RWPE2 (cell line): ENCODE measurements around the gene DLX4.

Experiments used
- ATAC-seq: fragments of 200-7000 bp; cut with Tn5 transposase; 3 replicates; pipeline ENCODE4 v1.9.1; 2021; ENCODE audit warnings: low read depth
- DNase-seq: peaks from one replicate; pipeline ENCODE4 v3.0.0-alpha.2; 2020; ENCODE audit warnings: low spot score
- H3K27ac ChIP-seq: fragments of 450-650 bp; 2 replicates; pipeline ENCODE4 v1.5.1; 2017; ENCODE audit warnings: mild to moderate bottlenecking; ENCODE audit not compliant: poor library complexity, severe bottlenecking
- H3K27me3 ChIP-seq: fragments of 250-450 bp; sonication (Bioruptor Pico); 2 replicates; pipeline ENCODE4 v1.5.1; 2021; ENCODE audit warnings: mild to moderate bottlenecking, moderate library complexity; ENCODE audit not compliant: insufficient read depth, poor library complexity, severe bottlenecking
- H3K36me3 ChIP-seq: fragments of 250-450 bp; sonication (Bioruptor Pico); 2 replicates; pipeline ENCODE4 v1.5.1; 2020; ENCODE audit warnings: low read depth, mild to moderate bottlenecking, moderate library complexity
- H3K4me1 ChIP-seq: fragments of 250-450 bp; sonication (Bioruptor Pico); 2 replicates; pipeline ENCODE4 v1.5.1; 2021; ENCODE audit warnings: mild to moderate bottlenecking, moderate library complexity; ENCODE audit not compliant: insufficient read depth, poor library complexity, severe bottlenecking
- H3K4me3 ChIP-seq: fragments of 250-450 bp; sonication (Bioruptor Pico); 2 replicates; pipeline ENCODE4 v1.5.1; 2021; ENCODE audit warnings: mild to moderate bottlenecking, moderate library complexity; ENCODE audit not compliant: severe bottlenecking
- H3K9me3 ChIP-seq: fragments of 250-450 bp; sonication (Bioruptor Pico); 2 replicates; pipeline ENCODE4 v1.5.1; 2021; ENCODE audit warnings: mild to moderate bottlenecking, moderate library complexity; ENCODE audit not compliant: severe bottlenecking
- TF ChIP-seq, protein P1 (sequence below): fragments of 450-650 bp; IDR thresholded peaks from one replicate; pipeline ENCODE4 v1.5.1; 2017; ENCODE audit warnings: mild to moderate bottlenecking, moderate library complexity; ENCODE audit not compliant: poor library complexity, severe bottlenecking

Gene DLX4

DNA sequence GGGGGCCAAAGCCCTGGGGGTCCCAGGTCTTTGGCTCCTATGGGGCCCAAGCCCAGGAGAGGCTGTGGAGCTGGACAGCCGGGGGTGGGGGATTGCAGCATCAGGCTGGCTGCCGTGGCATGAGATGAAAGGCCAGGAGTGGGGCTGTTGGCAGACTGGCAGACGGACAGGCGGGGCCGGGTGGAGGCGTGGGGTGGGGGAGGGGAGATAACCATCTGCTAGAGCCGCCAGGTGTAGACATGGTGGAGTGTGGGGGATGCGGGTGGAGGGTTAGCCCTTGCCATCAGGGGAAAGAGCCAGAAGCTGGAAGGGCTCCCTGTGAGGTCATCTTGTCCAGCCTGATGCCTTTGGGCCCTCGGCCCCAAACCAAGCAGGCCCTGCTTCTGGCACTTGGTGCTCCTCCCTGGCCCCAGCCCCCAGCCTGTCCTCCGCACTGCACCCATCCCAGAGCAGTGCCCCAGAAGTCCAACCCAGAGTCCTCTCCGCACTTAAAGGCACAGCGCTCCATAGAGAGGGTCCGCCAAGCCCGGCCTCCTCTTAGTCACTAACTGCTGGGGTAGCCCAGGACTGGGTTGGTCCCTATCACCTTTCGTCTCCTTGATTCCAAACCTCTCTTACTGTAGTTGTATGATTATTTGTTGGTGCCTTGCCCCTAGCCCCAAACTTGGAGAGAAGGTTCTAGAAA lies 33.3 kb upstream of the DLX4 start:
- no peak for DNase-seq
- no peak overlapping the region for H3K4me3 ChIP-seq
- H3K4me1 ChIP-seq: no peaks in the 10 kb centered on the region
- ATAC-seq: no peak
- no peaks in the 10 kb centered on the region for H3K36me3 ChIP-seq
- H3K27me3 ChIP-seq: no peaks in the 10 kb centered on the region
- H3K9me3 ChIP-seq: no peaks in the 10 kb centered on the region
- no peak overlapping the region for H3K27ac ChIP-seq
- TF ChIP-seq, protein P1, sequence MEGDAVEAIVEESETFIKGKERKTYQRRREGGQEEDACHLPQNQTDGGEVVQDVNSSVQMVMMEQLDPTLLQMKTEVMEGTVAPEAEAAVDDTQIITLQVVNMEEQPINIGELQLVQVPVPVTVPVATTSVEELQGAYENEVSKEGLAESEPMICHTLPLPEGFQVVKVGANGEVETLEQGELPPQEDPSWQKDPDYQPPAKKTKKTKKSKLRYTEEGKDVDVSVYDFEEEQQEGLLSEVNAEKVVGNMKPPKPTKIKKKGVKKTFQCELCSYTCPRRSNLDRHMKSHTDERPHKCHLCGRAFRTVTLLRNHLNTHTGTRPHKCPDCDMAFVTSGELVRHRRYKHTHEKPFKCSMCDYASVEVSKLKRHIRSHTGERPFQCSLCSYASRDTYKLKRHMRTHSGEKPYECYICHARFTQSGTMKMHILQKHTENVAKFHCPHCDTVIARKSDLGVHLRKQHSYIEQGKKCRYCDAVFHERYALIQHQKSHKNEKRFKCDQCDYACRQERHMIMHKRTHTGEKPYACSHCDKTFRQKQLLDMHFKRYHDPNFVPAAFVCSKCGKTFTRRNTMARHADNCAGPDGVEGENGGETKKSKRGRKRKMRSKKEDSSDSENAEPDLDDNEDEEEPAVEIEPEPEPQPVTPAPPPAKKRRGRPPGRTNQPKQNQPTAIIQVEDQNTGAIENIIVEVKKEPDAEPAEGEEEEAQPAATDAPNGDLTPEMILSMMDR: no peak

GRCh38 chr17:49936386-49936785 lies 32.6 kb upstream of the DLX4 start:
- no peaks in the 10 kb centered on the region for H3K27me3 ChIP-seq
- DNase-seq: no peak

GRCh38 chr17:49939318-49939717 lies 29.7 kb upstream of the DLX4 start:
- H3K27me3 ChIP-seq: peaks cover 3% of the 10 kb centered on the region
- ATAC-seq (no peak), DNase-seq (no peak)
- TF ChIP-seq, protein P1: no peak
- no peaks in the 10 kb centered on the region for H3K36me3 ChIP-seq
- no peaks in the 10 kb centered on the region for H3K9me3 ChIP-seq
- no peaks in the 10 kb centered on the region for H3K4me1 ChIP-seq
- H3K27ac ChIP-seq: no peak overlapping the region
- no peak overlapping the region for H3K4me3 ChIP-seq

More at GRCh38 chr17:49936386-49936785, 32.6 kb upstream of the DLX4 start:
- TF ChIP-seq, protein P1: no peak
- ATAC-seq: no peak
- H3K9me3 ChIP-seq: no peaks in the 10 kb centered on the region
- H3K36me3 ChIP-seq: no peaks in the 10 kb centered on the region
- H3K4me1 ChIP-seq: no peaks in the 10 kb centered on the region
- H3K4me3 ChIP-seq: no peak overlapping the region
- H3K27ac ChIP-seq: no peak overlapping the region

DNA sequence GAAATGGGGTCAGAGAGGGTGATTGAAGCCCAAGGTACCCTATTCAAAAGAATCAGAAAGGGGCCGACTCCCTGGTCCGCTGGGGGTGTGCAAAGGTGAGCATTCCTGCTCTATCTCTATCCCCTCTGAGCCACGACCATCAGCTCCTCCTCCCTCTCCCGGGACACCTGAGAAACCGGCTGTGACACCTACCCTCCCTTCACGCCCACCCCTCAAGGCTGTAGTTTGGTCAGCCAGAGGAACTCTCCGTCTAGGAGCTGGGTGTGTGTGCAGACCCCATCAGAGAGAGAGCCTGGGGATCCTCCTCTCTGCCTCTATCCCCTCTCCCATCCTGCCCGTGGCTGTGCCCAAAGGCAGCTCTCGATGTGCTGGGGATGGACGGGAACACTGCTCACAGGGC lies 27.6 kb upstream of the DLX4 start:
- H3K27me3 ChIP-seq: peaks cover 3% of the 10 kb centered on the region
- no peak overlapping the region for H3K4me3 ChIP-seq
- TF ChIP-seq, protein P1: no peak
- no peak overlapping the region for H3K27ac ChIP-seq
- no peaks in the 10 kb centered on the region for H3K36me3 ChIP-seq
- ATAC-seq (no peak), DNase-seq (no peak)
- H3K4me1 ChIP-seq: no peaks in the 10 kb centered on the region
- no peaks in the 10 kb centered on the region for H3K9me3 ChIP-seq

DNA sequence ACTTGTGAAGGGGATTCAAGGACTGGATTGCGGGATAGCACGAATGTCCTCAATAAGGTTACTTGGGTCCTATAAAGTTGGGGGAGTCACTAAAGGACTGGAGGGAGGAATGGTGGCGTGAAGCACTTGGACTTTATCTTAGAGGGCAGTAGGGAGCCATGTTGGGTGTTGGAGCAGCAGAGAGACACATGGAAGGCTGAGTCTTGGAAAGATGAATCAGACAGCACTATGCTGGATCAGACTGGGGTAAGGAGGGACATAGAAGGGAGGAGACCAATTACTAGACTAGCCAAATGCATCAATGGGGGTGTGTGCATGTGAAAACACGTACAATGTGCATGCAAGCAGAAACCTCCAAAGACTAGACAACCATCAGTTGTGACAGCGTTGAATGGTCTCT lies 26.0 kb upstream of the DLX4 start:
- no peaks in the 10 kb centered on the region for H3K36me3 ChIP-seq
- no peaks in the 10 kb centered on the region for H3K4me1 ChIP-seq
- TF ChIP-seq, protein P1: no peak
- ATAC-seq: no peak
- no peak overlapping the region for H3K27ac ChIP-seq
- H3K4me3 ChIP-seq: no peak overlapping the region
- peaks cover 3% of the 10 kb centered on the region for H3K27me3 ChIP-seq
- H3K9me3 ChIP-seq: no peaks in the 10 kb centered on the region
- DNase-seq: no peak
